Activated effector memory CD4-positive, alpha-beta T cell treated with Interleukin-2 at 50 U/mL for 16 hours (primary cell): ENCODE measurements around the gene SBK1.
A peak's percentile ranks its signal among the peaks of the same experiment; 100 is the strongest.

Source experiments
- DNase-seq: peaks from one replicate; pipeline ENCODE4 v3.0.0-alpha.2; 2020

Gene SBK1

GRCh38 chr16:28283173-28283572, 9.2 kb upstream of the SBK1 start:
- no peak for DNase-seq

GRCh38 chr16:28283798-28284577, 8.3 kb upstream of the SBK1 start:
- DNase-seq, result no peak

GRCh38 chr16:28285649-28286048, 6.7 kb upstream of the SBK1 start:
- no peak for DNase-seq

GRCh38 chr16:28288114-28288513, 4.2 kb upstream of the SBK1 start:
- no peak for DNase-seq

- DNase-seq, result no peak
Measured at GRCh38 chr16:28289048-28289447, 3.3 kb upstream of the SBK1 start.

DNA sequence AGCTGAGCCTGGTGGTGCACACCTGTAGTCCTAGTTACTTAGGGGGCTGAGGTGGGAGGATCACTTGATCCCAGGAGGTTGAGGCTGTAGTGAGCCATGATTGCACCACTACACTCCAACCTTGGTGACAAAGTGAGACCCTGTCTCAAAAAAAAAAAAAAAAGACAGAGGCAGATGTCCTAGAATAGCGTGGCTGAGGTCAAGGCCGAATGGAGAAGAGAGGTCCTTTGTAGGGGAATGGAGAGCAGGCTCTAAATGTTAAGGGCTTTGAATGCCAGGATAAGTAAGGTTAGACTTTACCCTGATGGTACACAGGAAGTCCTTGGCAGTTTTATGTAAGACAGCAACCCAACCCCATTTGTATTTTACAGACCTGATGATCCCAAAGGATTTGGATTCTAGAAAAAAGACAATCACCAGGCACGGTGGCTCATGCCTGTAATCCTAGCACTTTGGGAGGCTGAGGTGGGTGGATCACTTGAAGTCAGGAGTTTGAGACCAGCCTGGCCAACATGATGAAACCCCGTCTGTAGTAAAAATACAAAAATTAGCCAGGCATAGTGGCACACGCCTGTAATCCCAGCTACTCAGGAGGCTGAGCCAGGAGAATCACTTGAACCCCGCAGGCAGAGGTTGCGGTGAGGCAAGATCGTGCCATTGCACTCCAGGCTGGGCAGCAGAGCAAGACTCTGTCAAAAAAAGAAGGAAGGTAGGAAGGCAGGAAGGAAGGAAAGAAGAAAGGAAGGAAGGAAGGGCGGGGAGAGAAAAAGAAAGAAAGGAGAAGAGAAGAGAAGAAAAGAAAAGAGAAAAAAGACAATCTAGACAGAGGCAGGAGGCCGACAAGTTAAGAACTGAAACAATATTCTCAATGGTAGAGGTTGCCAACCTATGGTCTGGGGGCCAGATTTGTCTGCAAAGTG, 2.1 kb upstream of the SBK1 start:
- DNase-seq, result no peak

GRCh38 chr16:28290859-28291254, 1.5 kb upstream of the SBK1 start:
- DNase-seq, result no peak

GRCh38 chr16:28292731-28293600, 641 bp downstream of the SBK1 start:
- no peak for DNase-seq

DNA sequence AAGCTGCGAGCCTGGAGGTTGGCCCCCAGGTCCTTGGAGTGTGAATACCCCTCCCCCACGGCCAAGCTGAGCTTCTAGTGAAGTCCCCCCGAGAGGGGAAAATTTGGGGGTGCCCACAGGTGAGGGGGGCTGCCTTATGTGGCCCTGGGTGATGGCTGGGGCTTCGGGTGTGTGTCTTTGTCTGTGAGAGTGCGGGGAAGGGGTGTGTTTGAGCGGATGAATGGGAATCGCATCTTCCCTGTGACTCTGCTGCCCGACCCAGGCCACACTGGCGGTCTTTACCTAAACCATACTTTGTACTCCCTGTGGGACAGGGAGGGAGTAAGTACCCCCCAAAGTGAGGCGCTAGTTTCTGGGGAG, 1.3 kb downstream of the SBK1 start:
- DNase-seq, result no peak

- no peak for DNase-seq
Measured at GRCh38 chr16:28294201-28294600, 1.9 kb downstream of the SBK1 start.

GRCh38 chr16:28295276-28295675, 3.0 kb downstream of the SBK1 start:
- no peak for DNase-seq

DNA sequence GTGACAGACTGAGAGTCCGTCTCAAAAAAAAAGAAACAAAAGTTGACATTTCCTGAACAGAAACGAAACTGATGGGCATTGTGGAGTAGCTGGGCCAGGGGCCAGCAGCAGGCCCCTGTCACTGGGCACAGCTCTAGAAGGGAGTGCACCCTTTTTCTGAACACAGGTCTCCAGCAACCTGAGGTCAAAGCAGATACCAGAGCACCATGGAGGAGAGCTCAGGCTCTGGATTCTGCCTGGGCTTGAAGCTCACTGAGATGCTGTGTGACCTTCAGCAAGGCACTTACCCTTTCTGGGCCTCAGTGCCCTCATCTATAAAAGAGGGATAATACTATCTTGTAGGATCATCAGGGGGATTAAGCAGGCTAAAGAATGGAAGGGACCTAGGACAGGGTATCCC, 5.0 kb downstream of the SBK1 start:
- no peak for DNase-seq

DNA sequence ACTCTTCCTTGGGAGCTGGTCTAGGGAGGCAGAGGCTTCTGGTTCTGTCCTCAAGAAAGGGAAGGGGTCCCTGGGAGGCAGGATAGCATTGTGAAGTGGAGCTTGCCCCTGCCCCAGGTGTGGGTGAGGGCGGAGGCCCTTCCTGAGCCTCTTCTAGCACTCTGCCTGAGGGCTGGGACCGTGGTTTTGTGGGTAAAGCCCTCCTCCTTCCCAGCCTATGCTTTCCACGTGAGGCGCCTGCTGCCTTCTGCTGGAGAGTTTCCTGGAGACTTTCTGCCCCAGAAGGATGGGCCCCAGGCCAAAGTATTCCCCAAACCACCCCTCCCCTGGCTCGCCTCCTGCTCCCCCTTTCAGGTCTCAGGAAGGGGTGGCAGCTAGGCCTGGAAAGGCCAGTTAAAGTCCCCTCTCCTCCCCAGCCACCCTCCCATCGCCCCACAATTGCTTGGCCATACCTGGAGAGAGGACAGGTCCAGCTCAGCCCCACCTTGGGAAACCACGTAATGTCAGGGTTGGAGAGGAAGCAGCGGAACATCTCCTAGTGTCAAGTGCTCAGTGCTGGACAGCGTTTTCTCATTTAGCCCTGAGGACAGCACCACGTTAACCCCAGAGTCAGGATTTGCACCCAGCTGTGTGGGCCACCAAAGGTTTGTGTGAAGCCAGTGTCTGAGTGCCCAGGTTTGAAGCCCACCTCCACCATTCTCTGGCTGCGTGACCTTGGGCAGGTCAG, 5.6 kb downstream of the SBK1 start:
- no peak for DNase-seq

GRCh38 chr16:28298511-28298878, 6.2 kb downstream of the SBK1 start:
- DNase-seq, result no peak

- DNase-seq, result no peak
Measured at GRCh38 chr16:28300327-28300726, 8.0 kb downstream of the SBK1 start.

GRCh38 chr16:28301154-28301553, 8.8 kb downstream of the SBK1 start:
- no peak for DNase-seq

- no peak for DNase-seq
Measured at GRCh38 chr16:28301620-28302019, 9.3 kb downstream of the SBK1 start.

DNA sequence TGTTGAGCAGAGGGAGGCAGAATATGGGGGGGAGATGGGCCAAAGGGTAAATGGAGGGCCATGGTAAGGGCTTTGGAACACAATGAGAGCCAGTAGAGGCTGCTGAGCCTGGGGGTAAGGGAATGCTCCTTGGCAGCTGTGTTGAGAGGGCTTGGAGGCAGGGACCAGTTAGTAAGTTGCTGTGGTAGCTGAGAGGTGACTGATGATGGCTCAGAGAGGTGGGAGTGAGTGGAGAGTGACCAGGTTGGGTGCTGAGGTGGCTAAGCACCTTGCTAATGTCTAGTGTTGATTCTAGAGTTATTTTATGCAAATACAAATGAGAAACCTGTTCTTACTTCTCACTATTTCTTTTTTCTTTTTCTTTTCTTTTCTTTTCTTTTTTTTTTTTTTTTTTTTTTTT, 10.8 kb downstream of the SBK1 start:
- no peak for DNase-seq

GRCh38 chr16:28304214-28304613, 11.9 kb downstream of the SBK1 start:
- no peak for DNase-seq

DNA sequence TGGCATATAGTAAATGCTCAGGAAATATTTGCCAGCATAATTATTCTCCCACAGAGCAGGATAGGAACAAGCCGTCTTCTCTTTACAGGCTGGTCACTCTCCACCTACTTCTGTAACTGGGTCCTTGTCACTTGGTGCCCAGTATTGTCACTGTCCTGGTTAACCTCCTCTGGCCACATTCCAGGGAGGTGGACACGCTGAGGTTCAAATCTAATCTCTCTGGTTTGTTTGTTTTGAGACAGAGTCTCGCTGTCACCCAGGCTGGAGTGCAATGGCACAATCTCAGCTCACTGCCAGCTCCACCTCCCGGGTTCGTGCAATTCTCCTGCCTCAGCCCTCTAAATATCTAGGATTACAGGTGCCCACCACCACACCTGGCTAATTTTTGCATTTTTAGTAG, 15.6 kb downstream of the SBK1 start:
- DNase-seq, result no peak

GRCh38 chr16:28308794-28309584, 16.7 kb downstream of the SBK1 start:
- DNase-seq, result no peak

DNA sequence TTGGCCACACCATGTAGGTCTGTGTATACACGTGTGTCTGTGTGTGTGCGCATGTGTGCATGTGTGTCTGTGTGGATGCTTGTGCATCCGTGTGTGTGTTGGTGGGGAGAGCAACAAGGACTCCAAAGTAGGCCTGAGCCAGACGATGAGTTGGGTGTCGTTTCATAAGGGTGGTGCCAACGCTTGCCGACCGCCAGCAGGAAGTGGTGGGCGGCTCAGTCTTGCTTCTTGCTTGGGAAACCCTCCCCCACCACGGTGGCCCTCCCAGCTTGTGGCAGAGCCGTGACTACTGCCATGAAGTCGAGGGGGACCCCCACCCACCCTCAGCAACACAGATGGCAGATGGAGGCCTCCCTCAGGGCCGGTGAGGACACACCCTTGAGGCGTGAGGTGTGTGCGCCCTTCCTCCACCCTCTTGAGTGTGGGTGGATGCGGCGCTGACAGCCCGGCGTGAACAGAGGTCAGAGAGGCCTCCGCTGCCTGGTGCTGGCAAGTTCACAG, 17.5 kb downstream of the SBK1 start:
- peak; percentile 85 for DNase-seq
